A673 (cell line): Measurements from ENCODE around the gene GABRP.
"Not testable (repeated sequence)": the region's sequence is repeated elsewhere in the genome, so short reads cannot be mapped to it uniquely, and the experiment has no call there.

Source experiments
- EZH2 ChIP-seq: fragments of 200-600 bp; sonication (generic); IDR thresholded peaks from 2 replicates; pipeline ENCODE4 v1.6.1; 2017; ENCODE audit warnings: borderline replicate concordance, low read depth, mild to moderate bottlenecking, mixed read lengths, antibody characterized with exemption, low read length; ENCODE audit not compliant: poor library complexity, severe bottlenecking
- TF ChIP-seq, protein P1 (sequence below): fragments of 300-800, 200-600 bp; sonication (generic); conservative IDR thresholded peaks from 2 replicates; pipeline ENCODE4 v1.5.1; 2017; ENCODE audit warnings: low read depth, mild to moderate bottlenecking, antibody characterized with exemption, low read length, moderate library complexity, mixed read lengths

DNA sequence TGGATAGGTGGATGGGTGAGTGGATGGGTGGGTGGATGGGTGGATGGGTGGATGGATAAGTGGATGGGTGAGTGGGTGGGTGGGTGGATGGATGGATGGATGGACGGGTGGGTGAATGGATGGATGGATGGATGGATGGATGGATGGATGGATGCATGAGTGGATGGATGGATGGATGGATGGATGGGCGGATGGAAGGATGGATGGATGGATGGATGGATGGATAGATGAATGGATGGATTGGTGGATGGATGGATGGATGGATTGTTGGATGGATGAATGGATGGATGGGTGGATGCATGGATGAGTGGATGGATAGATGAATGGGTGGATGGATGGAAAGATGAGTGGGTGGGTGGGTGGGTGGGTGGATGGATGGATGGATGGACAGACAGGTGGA is 29.0 kb upstream of the GABRP start:
- TF ChIP-seq, protein P1, sequence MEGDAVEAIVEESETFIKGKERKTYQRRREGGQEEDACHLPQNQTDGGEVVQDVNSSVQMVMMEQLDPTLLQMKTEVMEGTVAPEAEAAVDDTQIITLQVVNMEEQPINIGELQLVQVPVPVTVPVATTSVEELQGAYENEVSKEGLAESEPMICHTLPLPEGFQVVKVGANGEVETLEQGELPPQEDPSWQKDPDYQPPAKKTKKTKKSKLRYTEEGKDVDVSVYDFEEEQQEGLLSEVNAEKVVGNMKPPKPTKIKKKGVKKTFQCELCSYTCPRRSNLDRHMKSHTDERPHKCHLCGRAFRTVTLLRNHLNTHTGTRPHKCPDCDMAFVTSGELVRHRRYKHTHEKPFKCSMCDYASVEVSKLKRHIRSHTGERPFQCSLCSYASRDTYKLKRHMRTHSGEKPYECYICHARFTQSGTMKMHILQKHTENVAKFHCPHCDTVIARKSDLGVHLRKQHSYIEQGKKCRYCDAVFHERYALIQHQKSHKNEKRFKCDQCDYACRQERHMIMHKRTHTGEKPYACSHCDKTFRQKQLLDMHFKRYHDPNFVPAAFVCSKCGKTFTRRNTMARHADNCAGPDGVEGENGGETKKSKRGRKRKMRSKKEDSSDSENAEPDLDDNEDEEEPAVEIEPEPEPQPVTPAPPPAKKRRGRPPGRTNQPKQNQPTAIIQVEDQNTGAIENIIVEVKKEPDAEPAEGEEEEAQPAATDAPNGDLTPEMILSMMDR = not testable (repeated sequence)
- TF ChIP-seq EZH2 = not testable (repeated sequence)
